Endothelial cell of umbilical vein (primary cell): Measurements from ENCODE around the gene CHSY1. TPM values are rescaled to one million over a fixed set of nuclear protein-coding genes. Genes with fewer than 3 reads are reported as not detected.
A peak's percentile ranks its signal among the peaks of the same experiment; 100 is the strongest.

Experiments
- BruUV-seq: library from RNA; stranded (reverse); fragments of 400-500 nt; replicated peaks from 2 replicates; lab custom pipeline; 2021; lab: Mats Ljungman, UMichigan
- CTCF ChIA-PET: fragments of 300-600, 350-600 bp; sonication (Branson Sonifier 250); formaldehyde crosslinking; loops from one replicate; lab custom pipeline; 2021; ENCODE audit warnings: antibody characterized with exemption, inconsistent platforms; lab: Charles Lee
- POLR2A ChIA-PET: fragments of 300-600, 350-600 bp; sonication (Branson Sonifier 250); formaldehyde crosslinking; loops from one replicate; lab custom pipeline; 2021; ENCODE audit warnings: antibody characterized with exemption, inconsistent platforms; lab: Charles Lee
- DNase-seq: peaks from one replicate; pipeline ENCODE4 v3.0.0-alpha.2; 2011; ENCODE audit warnings: low read depth, low spot score
- FAIRE-seq: peaks from 2 replicates; lab custom pipeline; 2011; peaks lifted over from hg19 to GRCh38; lab: Jason Lieb, UNC
- H2AFZ ChIP-seq: 2 replicates; pipeline ENCODE4 v1.6.0; 2012; ENCODE audit warnings: low read depth, low read length, control low read depth, inconsistent platforms
- H3K27ac ChIP-seq: 2 replicates; pipeline ENCODE4 v1.5.1; 2011; ENCODE audit warnings: low read depth, mild to moderate bottlenecking, control low read depth, low read length, moderate library complexity; ENCODE audit not compliant: insufficient read depth
- H3K27me3 ChIP-seq, 2 experiments: 2 replicates each; pipeline versions ENCODE4 v1.6.0 to v1.6.1; 2011; ENCODE audit warnings: low read length in 2 of 2, mixed read lengths in 1 of 2; ENCODE audit not compliant: control insufficient read depth in 2 of 2, insufficient read depth in 2 of 2
- H3K36me3 ChIP-seq, 2 experiments: 2 replicates in 1 of 2; 3 replicates in 1 of 2; pipeline ENCODE4 v1.5.1; 2011; ENCODE audit warnings: low read length in 2 of 2, mild to moderate bottlenecking in 1 of 2, moderate library complexity in 1 of 2; ENCODE audit not compliant: control insufficient read depth in 2 of 2, insufficient read depth in 2 of 2; ENCODE audit errors: extremely low read depth in 1 of 2
- H3K4me1 ChIP-seq: 3 replicates; pipeline ENCODE4 v1.5.1; 2011; ENCODE audit warnings: mild to moderate bottlenecking, low read length; ENCODE audit not compliant: control insufficient read depth, insufficient read depth; ENCODE audit errors: extremely low read depth
- H3K4me2 ChIP-seq: 2 replicates; pipeline ENCODE4 v1.6.1; 2011; ENCODE audit warnings: low read length, control low read depth, mixed read lengths; ENCODE audit not compliant: insufficient read depth
- H3K4me3 ChIP-seq, 3 experiments: fragments of 200-600 bp in 1 of 3; sonication (generic), shearing (Covaris generic) in 1 of 3; replicated peaks in 1 of 3; 2 replicates each; pipeline ENCODE4 v1.5.1; 2011 to 2016; ENCODE audit warnings: control low read depth in 3 of 3, low read length in 3 of 3, mild to moderate bottlenecking in 2 of 3, inconsistent platforms in 1 of 3, low read depth in 1 of 3, moderate library complexity in 1 of 3; ENCODE audit not compliant: insufficient read depth in 1 of 3
- H3K79me2 ChIP-seq: 2 replicates; pipeline ENCODE4 v1.6.0; 2012; ENCODE audit warnings: low read length, inconsistent platforms; ENCODE audit not compliant: control insufficient read depth, insufficient read depth
- H3K9ac ChIP-seq: replicated peaks from 2 replicates; pipeline ENCODE3; 2011; ENCODE audit warnings: low read length, control low read depth; ENCODE audit not compliant: insufficient read depth; ENCODE audit errors: extremely low read depth
- H3K9me1 ChIP-seq: replicated peaks from 3 replicates; pipeline ENCODE4 v1.6.0; 2011; ENCODE audit warnings: mild to moderate bottlenecking, low read length; ENCODE audit not compliant: control insufficient read depth, insufficient read depth; ENCODE audit errors: extremely low read depth
- H3K9me3 ChIP-seq: replicated peaks from 2 replicates; pipeline ENCODE4 v1.5.1; 2012; ENCODE audit warnings: low read length, inconsistent platforms; ENCODE audit not compliant: control insufficient read depth, insufficient read depth
- H4K20me1 ChIP-seq: replicated peaks from 2 replicates; pipeline ENCODE3; 2011; ENCODE audit warnings: mild to moderate bottlenecking, low read length; ENCODE audit not compliant: control insufficient read depth, insufficient read depth; ENCODE audit errors: extremely low read depth
- EZH2 ChIP-seq: IDR thresholded peaks from 2 replicates; pipeline ENCODE4 v1.6.1; 2012; ENCODE audit warnings: borderline replicate concordance, low read depth, mild to moderate bottlenecking, moderate library complexity, low read length, inconsistent platforms; ENCODE audit not compliant: severe bottlenecking
- FOS ChIP-seq: IDR thresholded peaks from 2 replicates; pipeline ENCODE4 v1.6.1; 2011; ENCODE audit warnings: mild to moderate bottlenecking, low read length, moderate library complexity, borderline replicate concordance; ENCODE audit not compliant: insufficient read depth
- GATA2 ChIP-seq: IDR thresholded peaks from 2 replicates; pipeline ENCODE4 v1.7.0; 2011; ENCODE audit warnings: low read depth, mild to moderate bottlenecking, moderate library complexity, mixed read lengths, low read length; ENCODE audit not compliant: insufficient read length, insufficient read depth
- JUN ChIP-seq: IDR thresholded peaks from 2 replicates; pipeline ENCODE4 v1.6.1; 2011; ENCODE audit warnings: borderline replicate concordance, low read depth; ENCODE audit not compliant: insufficient read length, insufficient read depth
- MAX ChIP-seq: IDR thresholded peaks from 2 replicates; pipeline ENCODE4 v1.6.1; 2011; ENCODE audit not compliant: insufficient read depth, insufficient read length
- MYC ChIP-seq: IDR thresholded peaks from one replicate; pipeline ENCODE4 v1.6.1; 2011; ENCODE audit warnings: mild to moderate bottlenecking, low read depth, low read length
- POLR2A ChIP-seq: IDR thresholded peaks from 2 replicates; pipeline ENCODE4 v1.6.1; 2012; ENCODE audit warnings: low read depth, mild to moderate bottlenecking, control low read depth, low read length
- POLR2AphosphoS5 ChIP-seq: IDR thresholded peaks from 2 replicates; pipeline ENCODE4 v1.6.1; 2012; ENCODE audit warnings: low read depth, mild to moderate bottlenecking, control low read depth, low read length, moderate library complexity; ENCODE audit not compliant: insufficient read depth
- dilution Hi-C: fragments of 300-500 bp; cut with MboI; formaldehyde crosslinking; loops from one replicate; pipeline ENCODE4 v1.15.0; 2019; ENCODE audit warnings: low sequenced_read_pairs; ENCODE audit not compliant: extremely low pct_ligation_motif_present
- intact Hi-C: fragments of 100-400 bp; cut with micrococcal nuclease; formaldehyde crosslinking; loops from one replicate; pipeline ENCODE4 v1.10.0; 2022
- polyA plus RNA-seq, 4 experiments: library from polyadenylated mRNA; depleted of rRNA in 3 of 4; stranded (reverse) in 3 of 4; unstranded in 1 of 4; fragments of >200 nt; gene quantifications; 2 replicates each; pipeline versions ENCODE4 v1.2.1 to v1.2.3, GENCODE V29; 2011 to 2012; ENCODE audit warnings: missing spikeins in 1 of 4
- total RNA-seq: library from RNA; stranded (reverse); gene quantifications from 2 replicates; pipeline ENCODE4 v1.2.3, GENCODE V29; 2021
- TF ChIP-seq, protein P1 (sequence below), 2 donors: IDR thresholded peaks; 1 replicate in 1 of 2; 2 replicates in 1 of 2; pipeline ENCODE4 v1.5.1; 2011; ENCODE audit warnings: low read length in 2 of 2, mild to moderate bottlenecking in 2 of 2, moderate library complexity in 2 of 2, control low read depth in 1 of 2, inconsistent platforms in 1 of 2, low read depth in 1 of 2; ENCODE audit not compliant: insufficient read depth in 1 of 2; ENCODE audit errors: extremely low read depth in 1 of 2

Gene CHSY1
- total and polyA plus RNA-seq, 2 donors (not counting 3 experiments of a cell fraction or from before 2014, with no cell fraction given) = 23.7 to 50.8 TPM

GRCh38 chr15:101161656-101162055, 90.2 kb downstream of the CHSY1 start:
- H3K79me2 ChIP-seq = no peaks in the 10 kb centered on the region
- dilution Hi-C loops (no loop called here), intact Hi-C loops (no loop called here)
- no peak overlapping the region for H3K9ac ChIP-seq
- H3K9me3 ChIP-seq = peaks cover 2% of the 10 kb centered on the region
- ChIA-PET CTCF (no interaction called here), POLR2A (no interaction called here)
- no peaks in the 10 kb centered on the region for H4K20me1 ChIP-seq
- no peaks in the 10 kb centered on the region for H3K27me3 ChIP-seq
- no peaks in the 10 kb centered on the region for H3K36me3 ChIP-seq
- H3K9me1 ChIP-seq = no peaks in the 10 kb centered on the region
- DNase-seq (no peak), FAIRE-seq (peak; percentile 18)
- BruUV-seq = no TSS peak
- no peak overlapping the region for H3K4me2 ChIP-seq
- no peak overlapping the region for H3K27ac ChIP-seq
- no peak overlapping the region for H3K4me3 ChIP-seq
- H3K4me1 ChIP-seq = peaks cover 1% of the 10 kb centered on the region
- H2AFZ ChIP-seq = no peak overlapping the region
- no peak for TF ChIP-seq JUN
- TF ChIP-seq MAX = no peak
- TF ChIP-seq, protein P1, sequence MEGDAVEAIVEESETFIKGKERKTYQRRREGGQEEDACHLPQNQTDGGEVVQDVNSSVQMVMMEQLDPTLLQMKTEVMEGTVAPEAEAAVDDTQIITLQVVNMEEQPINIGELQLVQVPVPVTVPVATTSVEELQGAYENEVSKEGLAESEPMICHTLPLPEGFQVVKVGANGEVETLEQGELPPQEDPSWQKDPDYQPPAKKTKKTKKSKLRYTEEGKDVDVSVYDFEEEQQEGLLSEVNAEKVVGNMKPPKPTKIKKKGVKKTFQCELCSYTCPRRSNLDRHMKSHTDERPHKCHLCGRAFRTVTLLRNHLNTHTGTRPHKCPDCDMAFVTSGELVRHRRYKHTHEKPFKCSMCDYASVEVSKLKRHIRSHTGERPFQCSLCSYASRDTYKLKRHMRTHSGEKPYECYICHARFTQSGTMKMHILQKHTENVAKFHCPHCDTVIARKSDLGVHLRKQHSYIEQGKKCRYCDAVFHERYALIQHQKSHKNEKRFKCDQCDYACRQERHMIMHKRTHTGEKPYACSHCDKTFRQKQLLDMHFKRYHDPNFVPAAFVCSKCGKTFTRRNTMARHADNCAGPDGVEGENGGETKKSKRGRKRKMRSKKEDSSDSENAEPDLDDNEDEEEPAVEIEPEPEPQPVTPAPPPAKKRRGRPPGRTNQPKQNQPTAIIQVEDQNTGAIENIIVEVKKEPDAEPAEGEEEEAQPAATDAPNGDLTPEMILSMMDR (IDR thresholded peaks at IDR 0.05; ENCODE audit: extremely low read depth in 1 of 2, insufficient read depth in 1 of 2, low read depth in 1 of 2, low read length in 2 of 2) = no peak
- TF ChIP-seq GATA2 = no peak
- TF ChIP-seq MYC = no peak
- TF ChIP-seq POLR2A = no peak
- no peak for TF ChIP-seq FOS
- TF ChIP-seq POLR2AphosphoS5 = no peak
- TF ChIP-seq EZH2 = no peak
